GM21825 (cell line): ENCODE data around the gene TNFRSF21.
A peak's percentile ranks its signal among the peaks of the same experiment; 100 is the strongest.
"Not testable (repeated sequence)": the region's sequence is repeated elsewhere in the genome, so short reads cannot be mapped to it uniquely, and the experiment has no call there.

Experiments
- ATAC-seq: cut with Tn5 transposase; IDR thresholded peaks from one replicate; pipeline ENCODE4 v1.9.1; 2021; ENCODE audit warnings: mild to moderate bottlenecking, moderate library complexity; ENCODE audit not compliant: unreplicated experiment

The TNFRSF21 gene

GRCh38 chr6:47323321-47323720, 13.6 kb upstream of the TNFRSF21 start:
- ATAC-seq: no peak

- ATAC-seq: no peak
These were observed 11.9 kb upstream of the TNFRSF21 start for GRCh38 chr6:47321577-47321976.

DNA sequence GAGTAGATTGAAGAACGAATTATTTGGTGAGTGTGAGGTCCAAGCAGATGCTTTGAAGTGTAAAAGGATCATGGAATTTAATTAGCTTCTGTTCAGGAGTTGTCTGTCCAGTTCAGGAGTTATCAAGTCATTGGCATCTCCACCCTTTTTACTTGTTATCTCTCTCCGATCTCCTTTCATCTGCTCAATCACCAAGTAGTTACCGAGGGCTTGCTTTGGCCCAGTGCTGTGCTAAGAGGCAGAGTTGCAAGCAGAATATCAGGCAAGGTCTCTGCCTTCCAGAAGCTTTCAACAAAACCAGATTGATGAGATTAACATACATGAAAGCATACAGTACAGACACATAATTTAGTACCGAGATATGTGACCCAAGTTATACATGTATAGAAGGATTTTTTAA, 10.2 kb upstream of the TNFRSF21 start:
- ATAC-seq: no peak

DNA sequence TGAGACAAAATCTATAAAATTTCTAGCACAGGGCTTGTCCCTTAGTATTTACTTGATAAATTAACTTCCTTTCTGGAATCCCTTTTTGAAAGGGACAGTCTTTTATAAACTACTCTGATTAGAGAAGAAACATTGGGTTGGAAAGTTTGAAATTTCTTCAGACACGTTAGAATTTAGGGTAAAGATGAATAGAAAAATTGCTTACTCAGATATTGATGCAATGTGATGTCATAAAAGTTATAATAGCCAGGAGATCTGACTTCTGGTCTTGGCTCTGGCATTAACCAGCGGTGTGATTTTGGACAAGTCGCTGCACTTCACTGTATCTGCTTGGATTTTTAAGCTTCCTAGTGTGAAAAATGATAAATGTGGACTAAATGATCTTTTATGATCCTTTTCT, 9.7 kb upstream of the TNFRSF21 start:
- no peak for ATAC-seq

GRCh38 chr6:47318236-47318989, 8.7 kb upstream of the TNFRSF21 start:
- no peak for ATAC-seq

DNA sequence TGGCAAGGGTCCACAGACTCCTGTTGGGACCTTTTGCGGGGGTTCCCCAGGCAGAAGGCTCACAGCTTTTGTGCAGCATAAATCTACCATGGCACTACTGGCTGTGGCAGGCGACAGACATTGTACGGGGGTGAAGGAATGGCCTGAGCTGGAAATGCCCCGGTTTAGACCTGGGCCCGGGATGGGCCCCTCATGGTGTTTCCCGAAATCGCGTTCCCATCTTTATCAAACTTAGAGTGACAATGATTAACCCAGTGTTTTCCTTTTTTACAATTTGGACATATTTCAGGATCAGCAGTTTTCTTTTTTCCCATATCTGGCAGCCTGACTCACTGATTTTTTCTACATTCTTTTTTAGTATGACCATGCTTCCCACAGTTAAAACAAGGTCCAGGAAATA, 5.5 kb upstream of the TNFRSF21 start:
- not testable (repeated sequence) for ATAC-seq

DNA sequence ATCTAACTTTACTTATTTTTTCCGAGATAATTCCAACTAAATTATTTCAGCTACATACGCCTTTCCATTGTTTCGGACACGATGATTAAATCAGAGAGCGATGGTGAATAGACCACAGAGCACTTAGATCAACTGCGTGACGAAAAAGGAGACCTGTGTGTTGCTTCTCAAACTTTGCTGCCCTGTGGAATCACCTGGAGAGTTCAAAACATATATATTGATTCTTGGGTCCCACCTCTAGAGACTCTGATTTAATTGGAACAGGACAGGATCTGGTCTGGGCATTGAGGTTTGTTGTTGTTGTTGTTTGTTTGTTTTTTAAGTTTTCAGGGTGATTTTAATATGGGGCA, 401 bp upstream of the TNFRSF21 start:
- no peak for ATAC-seq

- ATAC-seq: peak; percentile 11
These were observed 984 bp downstream of the TNFRSF21 start for GRCh38 chr6:47308552-47309290.

DNA sequence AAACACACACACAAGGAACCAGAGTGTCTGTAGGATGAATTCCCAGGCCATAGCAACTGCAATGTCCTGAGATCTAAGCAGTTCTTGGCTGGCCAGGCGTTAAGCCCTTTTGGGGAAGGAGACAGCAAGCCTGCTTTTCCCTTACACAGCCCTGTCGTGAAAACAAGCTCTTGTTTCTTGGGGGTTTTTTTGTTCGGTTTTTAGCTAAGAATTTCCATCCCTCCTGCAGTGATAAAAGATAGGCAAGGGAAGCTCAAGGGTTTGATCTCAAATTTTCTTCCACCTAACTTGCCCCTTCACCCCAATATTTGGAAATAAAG, 1.5 kb downstream of the TNFRSF21 start:
- ATAC-seq: no peak

GRCh38 chr6:47307362-47308197, 2.1 kb downstream of the TNFRSF21 start:
- ATAC-seq: no peak

DNA sequence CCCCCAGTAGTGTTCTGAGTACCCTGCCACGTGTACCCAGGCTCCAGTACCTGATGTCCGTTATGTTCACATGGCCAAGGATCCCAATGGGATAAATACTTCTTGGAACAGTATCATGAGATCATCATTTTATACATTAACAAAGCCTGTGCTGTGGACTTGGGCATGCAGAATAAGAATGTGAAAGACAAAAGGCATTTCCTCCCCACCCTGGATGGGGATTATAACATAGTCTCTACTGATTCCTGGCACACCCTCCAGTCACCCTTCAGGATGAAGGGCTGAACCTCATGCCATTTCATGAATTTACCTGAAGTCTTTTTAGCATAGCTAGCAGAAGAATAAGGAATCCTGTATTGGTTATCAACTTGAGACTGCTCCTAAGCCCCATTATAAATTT, 2.8 kb downstream of the TNFRSF21 start:
- ATAC-seq: no peak

DNA sequence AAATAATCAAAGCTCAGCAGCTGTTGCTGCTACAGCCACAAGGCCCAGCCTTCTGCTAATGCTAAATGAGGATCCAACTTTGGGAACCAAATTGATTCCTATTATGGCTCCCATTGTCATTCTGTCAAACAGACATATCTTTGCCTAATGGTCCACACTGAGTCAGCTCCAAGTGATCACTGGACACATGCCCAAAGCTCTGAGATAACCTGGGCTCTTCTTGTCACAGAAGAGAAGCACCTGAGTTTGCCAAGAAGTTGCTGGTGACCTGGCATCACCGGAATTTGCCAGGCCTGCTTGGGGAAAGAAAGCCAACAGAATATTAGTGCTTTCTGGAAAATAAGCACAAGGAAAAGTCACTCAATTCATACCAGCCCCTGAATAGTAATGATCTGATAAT, 5.8 kb downstream of the TNFRSF21 start:
- no peak for ATAC-seq

- no peak for ATAC-seq
These were observed 6.4 kb downstream of the TNFRSF21 start for GRCh38 chr6:47303342-47303741.

GRCh38 chr6:47302043-47302442, 7.7 kb downstream of the TNFRSF21 start:
- no peak for ATAC-seq

- ATAC-seq: no peak
These were observed 8.3 kb downstream of the TNFRSF21 start for GRCh38 chr6:47301441-47301840.

DNA sequence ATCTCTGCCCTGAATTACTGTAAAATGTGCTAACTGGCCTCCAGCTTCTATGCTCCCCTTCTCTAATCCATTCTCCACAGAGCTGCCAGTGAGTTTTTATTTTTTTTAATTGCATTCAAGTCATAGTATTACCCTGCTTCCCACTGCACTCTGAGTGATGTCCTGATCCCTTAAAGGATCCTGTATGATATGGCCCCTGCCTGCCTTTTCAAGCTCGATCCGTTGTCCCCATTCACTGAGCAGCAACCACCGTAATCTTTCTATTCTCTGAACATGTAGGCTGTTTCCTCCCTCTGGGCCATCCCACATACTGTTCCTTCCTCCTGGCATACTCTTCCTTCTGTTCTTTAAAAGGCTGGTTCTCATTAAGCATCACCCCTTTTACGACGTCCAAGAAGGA, 9.3 kb downstream of the TNFRSF21 start:
- no peak for ATAC-seq

DNA sequence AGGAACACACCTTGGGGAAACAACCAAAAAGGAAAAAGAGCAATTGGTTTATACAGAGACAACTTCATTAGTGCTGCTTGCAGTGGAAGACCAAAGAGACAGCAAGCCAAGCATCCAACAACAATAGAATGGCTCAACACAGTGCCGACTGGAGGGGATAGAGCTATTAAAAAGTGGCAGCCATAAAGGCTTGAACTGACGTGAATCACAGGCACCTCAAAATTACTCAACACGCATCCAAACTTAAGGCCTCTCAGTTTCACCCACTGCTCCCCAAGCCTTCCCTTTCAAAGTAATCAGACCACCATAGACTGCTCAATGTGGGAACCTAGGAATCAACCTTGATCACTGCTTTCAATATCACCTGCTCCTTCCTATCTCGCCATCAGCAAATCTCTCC, 9.7 kb downstream of the TNFRSF21 start:
- ATAC-seq: no peak

GRCh38 chr6:47298475-47298874, 11.2 kb downstream of the TNFRSF21 start:
- ATAC-seq: no peak

DNA sequence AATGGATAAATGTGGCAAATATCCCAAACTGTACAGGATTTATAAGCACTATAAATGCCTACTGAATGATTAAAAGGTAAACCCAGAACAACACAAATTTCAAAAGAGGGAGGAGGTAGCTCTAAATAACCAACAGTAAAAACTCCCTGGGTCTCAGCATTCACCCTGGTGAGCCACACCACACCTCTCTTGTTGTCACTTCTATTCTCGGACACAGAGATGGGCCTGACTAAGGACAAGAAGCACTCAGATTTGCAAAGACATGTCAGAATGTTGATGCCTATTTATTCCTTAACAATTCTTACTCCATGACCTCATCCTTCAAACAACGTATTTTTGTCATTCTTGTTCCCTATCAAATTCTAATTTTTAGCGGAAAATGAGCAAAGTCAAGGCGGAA, 14.7 kb downstream of the TNFRSF21 start:
- ATAC-seq: no peak

DNA sequence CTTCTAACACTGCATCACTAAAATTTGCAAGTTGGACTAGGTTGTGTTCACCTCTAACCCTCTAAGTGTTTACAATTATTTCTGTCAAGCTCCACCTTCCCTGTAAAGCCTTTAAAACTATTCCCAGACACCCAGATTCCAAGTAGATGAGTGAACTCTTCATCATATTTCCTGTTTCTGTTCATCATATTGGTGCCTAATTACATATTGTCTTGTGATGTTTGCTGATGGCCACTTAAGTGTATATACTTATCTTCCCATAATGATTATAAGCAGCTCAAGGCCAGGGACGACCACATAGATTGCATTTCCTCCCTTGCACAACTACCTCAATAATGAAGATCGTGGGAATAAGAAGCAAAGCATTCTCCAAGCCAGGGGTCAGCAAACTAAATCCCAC, 16.8 kb downstream of the TNFRSF21 start:
- no peak for ATAC-seq

DNA sequence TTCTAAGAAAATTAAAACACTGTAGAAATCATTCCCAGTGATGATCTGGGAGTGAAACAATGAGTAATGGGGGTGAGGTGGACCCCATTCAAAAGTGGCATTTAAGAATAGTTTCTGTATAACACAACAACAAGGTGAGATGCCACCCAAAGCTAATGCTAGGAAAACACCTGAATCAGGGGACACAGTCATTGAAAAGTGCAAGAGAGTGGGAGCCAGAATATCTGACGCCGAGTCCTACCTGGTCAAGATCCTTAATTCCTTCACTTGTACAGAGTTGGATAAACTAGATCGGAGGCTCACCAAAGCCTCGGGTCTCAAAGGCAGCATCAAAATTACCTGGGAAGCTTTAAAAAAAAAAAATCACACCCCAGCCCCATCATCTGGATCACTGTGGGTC, 17.7 kb downstream of the TNFRSF21 start:
- ATAC-seq: no peak
